PC-3 (cell line): Measurements from ENCODE around the gene LYSMD3. TPM values are rescaled to one million over a fixed set of nuclear protein-coding genes. Genes with fewer than 3 reads are reported as not detected.

Source experiments
- ATAC-seq: fragments of 200-7000 bp; cut with Tn5 transposase; 2 replicates; pipeline ENCODE4 v1.9.1; 2020; ENCODE audit warnings: mild to moderate bottlenecking, moderate library complexity
- BruUV-seq: library from RNA; stranded (reverse); fragments of 400-500 nt; replicated peaks from 2 replicates; lab custom pipeline; 2021; lab: Mats Ljungman, UMichigan
- CTCF ChIA-PET: fragments of 300-600 bp; sonication (Branson Sonifier 250); formaldehyde crosslinking; loops from one replicate; lab custom pipeline; 2022; ENCODE audit warnings: antibody characterized with exemption; lab: Charles Lee
- POLR2A ChIA-PET: fragments of 300-600 bp; sonication (Branson Sonifier 250); formaldehyde crosslinking; loops from one replicate; lab custom pipeline; 2022; ENCODE audit warnings: antibody characterized with exemption; ENCODE audit not compliant: unreplicated experiment; lab: Charles Lee
- DNase-seq: peaks from one replicate; pipeline ENCODE4 v3.0.0-alpha.2; 2015
- H2AFZ ChIP-seq: fragments of 300-600 bp; sonication (generic); 2 replicates; pipeline ENCODE4 v1.6.0; 2016; ENCODE audit warnings: antibody characterized with exemption, low read length
- H3F3A ChIP-seq: fragments of 300-600 bp; sonication (generic); one replicate; pipeline ENCODE4 v1.6.0; 2017; ENCODE audit warnings: antibody characterized with exemption, low read length, control low read depth, mild to moderate bottlenecking; ENCODE audit not compliant: unreplicated experiment
- H3K27ac ChIP-seq: fragments of 300-600 bp; sonication (generic); 2 replicates; pipeline ENCODE4 v1.5.1; 2016; ENCODE audit warnings: mild to moderate bottlenecking, low read length
- H3K27me3 ChIP-seq: fragments of 300-600 bp; sonication (generic); 2 replicates; pipeline ENCODE4 v1.6.1; 2016; ENCODE audit warnings: low read length, mixed read lengths
- H3K36me3 ChIP-seq: fragments of 300-600 bp; sonication (generic); 2 replicates; pipeline ENCODE4 v1.6.1; 2016; ENCODE audit warnings: low read depth, mixed run types, low read length, mixed read lengths
- H3K4me1 ChIP-seq: fragments of 300-600 bp; sonication (generic); 2 replicates; pipeline ENCODE4 v1.5.1; 2016; ENCODE audit warnings: low read length; ENCODE audit not compliant: insufficient read depth
- H3K4me2 ChIP-seq: fragments of 300-600 bp; sonication (generic); 2 replicates; pipeline ENCODE4 v1.6.0; 2016; ENCODE audit warnings: low read length
- H3K4me3 ChIP-seq: fragments of 300-600 bp; sonication (generic); 2 replicates; pipeline ENCODE4 v1.5.1; 2016; ENCODE audit warnings: mild to moderate bottlenecking, low read length, mixed read lengths
- H3K79me2 ChIP-seq: fragments of 300-600 bp; sonication (generic); 2 replicates; pipeline ENCODE4 v1.6.1; 2017; ENCODE audit warnings: low read length, mixed read lengths
- H3K9ac ChIP-seq: fragments of 300-600 bp; sonication (generic); 2 replicates; pipeline ENCODE4 v1.6.0; 2016; ENCODE audit warnings: mild to moderate bottlenecking, low read length
- H3K9me2 ChIP-seq: fragments of 300-600 bp; sonication (generic); replicated peaks from 2 replicates; pipeline ENCODE4 v1.6.1; 2016; ENCODE audit warnings: mixed run types, low read length, mixed read lengths
- H3K9me3 ChIP-seq: fragments of 300-600 bp; sonication (generic); 2 replicates; pipeline ENCODE4 v1.6.1; 2016; ENCODE audit warnings: low read length, mixed read lengths
- H4K20me1 ChIP-seq: fragments of 300-600 bp; sonication (generic); 2 replicates; pipeline ENCODE4 v1.6.1; 2016; ENCODE audit warnings: low read length, mixed read lengths
- EZH2 ChIP-seq: fragments of 300-600 bp; sonication (generic); IDR thresholded peaks from one replicate; pipeline ENCODE4 v1.6.1; 2017; ENCODE audit warnings: antibody characterized with exemption, mild to moderate bottlenecking, low read length; ENCODE audit not compliant: unreplicated experiment
- EZH2phosphoT487 ChIP-seq: fragments of 300-600 bp; sonication (generic); IDR thresholded peaks from 2 replicates; pipeline ENCODE4 v1.6.1; 2018; ENCODE audit warnings: mild to moderate bottlenecking, antibody characterized with exemption, low read length, borderline replicate concordance
- intact Hi-C: fragments of 100-400 bp; cut with micrococcal nuclease; formaldehyde crosslinking; loops from 2 replicates; pipeline ENCODE4 v1.9.0; 2023
- total RNA-seq: library from RNA; depleted of rRNA; stranded (reverse); fragments of >200 nt; gene quantifications from 2 replicates; pipeline ENCODE4 v1.2.3, GENCODE V29; 2014
- TF ChIP-seq, protein P1 (sequence below): fragments of 300-600 bp; sonication (generic); conservative IDR thresholded peaks from 2 replicates; pipeline ENCODE4 v1.5.1; 2017; ENCODE audit warnings: antibody characterized with exemption, low read depth, mild to moderate bottlenecking, low read length

The LYSMD3 gene
- total RNA-seq, 1 experiment from 2014 or later: 10.0 TPM

DNA sequence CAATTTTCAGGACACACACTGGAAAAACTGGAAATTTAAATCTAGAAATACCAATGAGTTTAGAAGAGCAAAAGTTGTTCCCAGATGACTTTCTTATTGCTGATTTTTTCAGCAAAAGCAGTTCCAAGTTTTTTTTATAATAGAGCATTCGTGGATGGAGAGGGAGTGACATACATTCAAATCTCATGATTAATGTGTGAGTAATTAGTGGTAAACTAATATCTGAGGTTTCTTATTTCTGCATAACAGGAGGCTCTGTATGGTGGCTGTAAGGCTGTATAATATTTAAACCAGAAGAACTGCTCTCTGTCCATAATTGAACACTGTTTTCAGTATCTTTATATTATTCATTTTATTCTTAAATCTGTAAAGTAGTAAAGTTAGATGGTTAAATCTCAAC lies 25.8 kb downstream of the LYSMD3 start:
- intact Hi-C loops: loop anchor here (2.0 kb wide), 1 partner anchor 23 kb away; no protein-coding TSS in a partner anchor
- Histone ChIP-seq H3K79me2 (no peaks in the 10 kb centered on the region), H3K27me3 (no peaks in the 10 kb centered on the region), H3K9me2 (no peaks in the 10 kb centered on the region), H3K4me2 (peak overlapping the region; percentile 82), H3K4me3 (peak overlapping the region; percentile 34), H3K27ac (peak overlapping the region; percentile 67), H3K4me1 (peaks cover 35% of the 10 kb centered on the region), H3K36me3 (no peaks in the 10 kb centered on the region; the same call in 1 of the 2 replicates), H4K20me1 (no peaks in the 10 kb centered on the region), H2AFZ (peak overlapping the region; percentile 60), H3K9me3 (no peaks in the 10 kb centered on the region), H3K9ac (peak overlapping the region; percentile 14), H3F3A (peaks cover 11% of the 10 kb centered on the region)
- peak; percentile 65 for DNase-seq
- CTCF ChIA-PET: interaction anchor here (0.7 kb wide), 1 partner anchor 26 kb away, joined by 4 read pairs; the partner anchor contains the start of gene LYSMD3
- TF ChIP-seq EZH2phosphoT487: no peak
- TF ChIP-seq, protein P1, sequence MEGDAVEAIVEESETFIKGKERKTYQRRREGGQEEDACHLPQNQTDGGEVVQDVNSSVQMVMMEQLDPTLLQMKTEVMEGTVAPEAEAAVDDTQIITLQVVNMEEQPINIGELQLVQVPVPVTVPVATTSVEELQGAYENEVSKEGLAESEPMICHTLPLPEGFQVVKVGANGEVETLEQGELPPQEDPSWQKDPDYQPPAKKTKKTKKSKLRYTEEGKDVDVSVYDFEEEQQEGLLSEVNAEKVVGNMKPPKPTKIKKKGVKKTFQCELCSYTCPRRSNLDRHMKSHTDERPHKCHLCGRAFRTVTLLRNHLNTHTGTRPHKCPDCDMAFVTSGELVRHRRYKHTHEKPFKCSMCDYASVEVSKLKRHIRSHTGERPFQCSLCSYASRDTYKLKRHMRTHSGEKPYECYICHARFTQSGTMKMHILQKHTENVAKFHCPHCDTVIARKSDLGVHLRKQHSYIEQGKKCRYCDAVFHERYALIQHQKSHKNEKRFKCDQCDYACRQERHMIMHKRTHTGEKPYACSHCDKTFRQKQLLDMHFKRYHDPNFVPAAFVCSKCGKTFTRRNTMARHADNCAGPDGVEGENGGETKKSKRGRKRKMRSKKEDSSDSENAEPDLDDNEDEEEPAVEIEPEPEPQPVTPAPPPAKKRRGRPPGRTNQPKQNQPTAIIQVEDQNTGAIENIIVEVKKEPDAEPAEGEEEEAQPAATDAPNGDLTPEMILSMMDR: no peak
- TF ChIP-seq EZH2: no peak
- POLR2A ChIA-PET: interaction anchor here (0.7 kb wide), 1 partner anchor 27 kb away, joined by 3 read pairs; no protein-coding TSS in a partner anchor
- no TSS peak for BruUV-seq
- peak; percentile 81 for ATAC-seq

DNA sequence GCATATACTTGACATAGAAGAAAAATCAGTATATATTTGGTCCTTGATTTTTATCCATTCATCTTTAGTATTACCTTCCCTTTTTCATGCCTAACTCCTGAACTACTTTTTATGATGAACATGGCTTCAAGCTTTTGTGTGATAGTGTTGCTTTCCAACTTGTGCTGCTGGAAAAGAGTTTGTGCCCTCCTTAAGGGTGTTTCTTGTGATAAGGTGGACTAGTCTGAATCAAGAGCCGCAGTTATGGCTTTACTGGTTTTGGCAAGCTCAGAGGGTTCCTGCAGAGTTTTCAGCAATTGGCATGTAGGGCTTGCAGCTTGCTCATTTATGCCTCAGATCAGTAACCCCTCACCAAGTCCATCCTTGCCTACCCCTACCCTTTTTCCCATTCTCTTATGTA lies 34.2 kb downstream of the LYSMD3 start:
- no peak for DNase-seq
- POLR2A ChIA-PET: no interaction called here

GRCh38 chr5:90494043-90494442 lies 35.3 kb downstream of the LYSMD3 start:
- H3K4me1 ChIP-seq: no peaks in the 10 kb centered on the region
- no peaks in the 10 kb centered on the region for H3K27me3 ChIP-seq
- no peak overlapping the region for H3K27ac ChIP-seq
- POLR2A ChIA-PET: no interaction called here
- TF ChIP-seq EZH2phosphoT487 (no peak), EZH2 (no peak)
- TF ChIP-seq, protein P1: no peak
- no peaks in the 10 kb centered on the region for H4K20me1 ChIP-seq
- no peaks in the 10 kb centered on the region for H3K9me2 ChIP-seq
- no peak overlapping the region for H3K9ac ChIP-seq
- CTCF ChIA-PET: no interaction called here
- no peak overlapping the region for H3K4me3 ChIP-seq
- no TSS peak for BruUV-seq
- H3K79me2 ChIP-seq: no peaks in the 10 kb centered on the region
- DNase-seq: no peak
- H3K4me2 ChIP-seq: no peak overlapping the region
- H3K36me3 ChIP-seq: peaks cover 15% of the 10 kb centered on the region
- intact Hi-C loops: no loop called here
- no peak for ATAC-seq
- no peak overlapping the region for H2AFZ ChIP-seq
- H3F3A ChIP-seq: no peaks in the 10 kb centered on the region
- no peaks in the 10 kb centered on the region for H3K9me3 ChIP-seq

More for the DNA sequence above, 34.2 kb downstream of the LYSMD3 start:
- no peaks in the 10 kb centered on the region for H3K9me3 ChIP-seq
- ATAC-seq: no peak
- TF ChIP-seq, protein P1: no peak
- TF ChIP-seq EZH2 (no peak), EZH2phosphoT487 (no peak)
- no peaks in the 10 kb centered on the region for H3K79me2 ChIP-seq
- H3K9ac ChIP-seq: no peak overlapping the region
- no peaks in the 10 kb centered on the region for H3F3A ChIP-seq
- no peaks in the 10 kb centered on the region for H3K27me3 ChIP-seq
- no peak overlapping the region for H3K4me3 ChIP-seq
- H3K36me3 ChIP-seq: peaks cover 15% of the 10 kb centered on the region
- BruUV-seq: no TSS peak
- no peak overlapping the region for H3K27ac ChIP-seq
- no peak overlapping the region for H3K4me2 ChIP-seq
- H2AFZ ChIP-seq: no peak overlapping the region
- no peaks in the 10 kb centered on the region for H3K9me2 ChIP-seq
- no peaks in the 10 kb centered on the region for H4K20me1 ChIP-seq
- CTCF ChIA-PET: no interaction called here
- no peaks in the 10 kb centered on the region for H3K4me1 ChIP-seq
- intact Hi-C loops: no loop called here
